Tibial artery (tissue), 4 donors: ENCODE data around the gene ALDH1A3.

ENCODE experiments used
- DNase-seq, 2 donors: peaks; one replicate each; pipeline ENCODE4 v3.0.0-alpha.2; 2019
- H3K27ac ChIP-seq, 2 donors: fragments of 200-600 bp; sonication (generic) in 1 of 2; 1 replicate in 1 of 2; 2 replicates in 1 of 2; pipeline ENCODE4 v1.5.1; 2018 to 2019; ENCODE audit warnings: mild to moderate bottlenecking in 1 of 2
- H3K27me3 ChIP-seq, 2 donors: fragments of 200-600 bp; sonication (generic) in 1 of 2; one replicate each; pipeline versions ENCODE4 v1.5.1 to v1.6.0; 2016 to 2019
- H3K36me3 ChIP-seq, 3 donors: fragments of 200-600 bp; sonication (generic) in 2 of 3; one replicate each; pipeline ENCODE4 v1.5.1; 2016 to 2019; ENCODE audit warnings: mild to moderate bottlenecking in 2 of 3
- H3K4me1 ChIP-seq, 4 donors: fragments of 200-600 bp; sonication (generic) in 2 of 4; 1 replicate in 3 of 4; 2 replicates in 1 of 4; pipeline ENCODE4 v1.5.1; 2016 to 2019
- H3K4me3 ChIP-seq, 2 donors: fragments of 200-600 bp; sonication (generic) in 1 of 2; 1 replicate in 1 of 2; 2 replicates in 1 of 2; pipeline ENCODE4 v1.5.1; 2018 to 2019; ENCODE audit warnings: mild to moderate bottlenecking in 2 of 2
- H3K9me3 ChIP-seq, 3 donors: fragments of 200-600 bp; sonication (generic) in 1 of 3; one replicate each; pipeline ENCODE4 v1.5.1; 2016 to 2019
- intact Hi-C: fragments of 100-400 bp; cut with DNase I; formaldehyde crosslinking; loops from one replicate; pipeline ENCODE4 v1.15.0; 2023; ENCODE audit warnings: low total_unique reads
- TF ChIP-seq, protein P1 (sequence below), 2 experiments: fragments of 200-600 bp in 1 of 2; fragments of 450-650 bp in 1 of 2; IDR thresholded peaks; one replicate each; pipeline ENCODE4 v1.5.1; 2017 to 2019; ENCODE audit warnings: antibody characterized with exemption in 2 of 2, mild to moderate bottlenecking in 1 of 2, moderate library complexity in 1 of 2

Gene ALDH1A3

DNA sequence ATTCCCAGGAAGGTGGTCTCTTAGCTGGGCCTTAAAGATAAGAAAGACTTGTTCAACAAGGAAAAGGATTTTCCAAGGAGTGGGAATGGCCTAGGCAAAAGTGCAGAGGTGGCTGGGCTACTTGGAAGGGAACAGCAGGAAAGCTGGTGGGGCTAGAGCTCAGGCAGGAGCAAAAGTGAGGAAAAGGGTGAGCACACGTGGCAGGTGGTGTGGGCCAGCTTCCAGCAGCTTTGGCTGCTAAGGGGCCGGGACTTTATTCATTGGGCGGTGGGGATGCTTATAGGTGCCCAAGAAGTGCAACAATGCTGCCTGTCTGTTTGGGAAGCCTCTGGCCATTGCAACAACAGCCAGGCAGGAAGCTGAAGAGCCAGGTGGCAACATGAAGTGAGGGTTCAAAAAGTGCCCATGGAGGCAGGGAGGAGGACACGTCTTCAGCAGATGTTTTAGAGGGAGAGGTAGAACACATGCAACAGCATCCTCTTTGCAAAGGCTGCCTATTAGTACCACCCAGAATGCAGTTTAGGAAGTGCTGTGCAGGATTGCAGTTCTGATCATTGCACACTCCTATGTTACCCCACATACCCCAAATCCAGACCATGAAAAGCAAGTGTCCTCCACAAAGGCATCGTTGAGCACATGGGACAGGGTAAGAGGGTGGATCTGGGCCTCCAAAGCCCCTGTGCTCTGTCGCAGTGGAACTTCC, 13.8 kb downstream of the ALDH1A3 start:
- H3K36me3 ChIP-seq: no peaks in the 10 kb centered on the region
- intact Hi-C loops: no loop called here
- H3K27me3 ChIP-seq: peaks cover 0 to 8% of the 10 kb centered on the region in 2 donors
- TF ChIP-seq, protein P1, sequence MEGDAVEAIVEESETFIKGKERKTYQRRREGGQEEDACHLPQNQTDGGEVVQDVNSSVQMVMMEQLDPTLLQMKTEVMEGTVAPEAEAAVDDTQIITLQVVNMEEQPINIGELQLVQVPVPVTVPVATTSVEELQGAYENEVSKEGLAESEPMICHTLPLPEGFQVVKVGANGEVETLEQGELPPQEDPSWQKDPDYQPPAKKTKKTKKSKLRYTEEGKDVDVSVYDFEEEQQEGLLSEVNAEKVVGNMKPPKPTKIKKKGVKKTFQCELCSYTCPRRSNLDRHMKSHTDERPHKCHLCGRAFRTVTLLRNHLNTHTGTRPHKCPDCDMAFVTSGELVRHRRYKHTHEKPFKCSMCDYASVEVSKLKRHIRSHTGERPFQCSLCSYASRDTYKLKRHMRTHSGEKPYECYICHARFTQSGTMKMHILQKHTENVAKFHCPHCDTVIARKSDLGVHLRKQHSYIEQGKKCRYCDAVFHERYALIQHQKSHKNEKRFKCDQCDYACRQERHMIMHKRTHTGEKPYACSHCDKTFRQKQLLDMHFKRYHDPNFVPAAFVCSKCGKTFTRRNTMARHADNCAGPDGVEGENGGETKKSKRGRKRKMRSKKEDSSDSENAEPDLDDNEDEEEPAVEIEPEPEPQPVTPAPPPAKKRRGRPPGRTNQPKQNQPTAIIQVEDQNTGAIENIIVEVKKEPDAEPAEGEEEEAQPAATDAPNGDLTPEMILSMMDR (IDR thresholded peaks at IDR 0.05): no peak
- H3K4me1 ChIP-seq: peaks cover 0 to 30% (median 20%) of the 10 kb centered on the region in 4 donors
- H3K9me3 ChIP-seq: no peaks in the 10 kb centered on the region
- H3K27ac ChIP-seq: peak overlapping the region in 1 of 2 donors; percentile 1
- H3K4me3 ChIP-seq: no peak overlapping the region
- no peak for DNase-seq

DNA sequence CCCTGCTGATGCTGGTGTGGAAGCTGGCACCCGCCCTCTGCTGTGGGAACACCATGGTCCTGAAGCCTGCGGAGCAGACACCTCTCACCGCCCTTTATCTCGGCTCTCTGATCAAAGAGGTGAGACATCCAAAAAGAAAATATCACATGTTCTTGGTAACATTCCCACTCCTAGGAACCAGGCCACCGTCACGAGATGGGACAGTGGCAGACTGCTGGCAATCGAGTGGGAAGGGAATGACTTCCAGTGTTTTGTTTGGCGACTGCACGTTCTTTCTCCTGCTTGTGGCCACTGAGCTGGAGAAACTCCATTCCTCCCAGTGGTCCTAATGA, 14.3 kb downstream of the ALDH1A3 start:
- peak in 1 of 2 donors; percentile 75 for DNase-seq
- no peak overlapping the region for H3K4me3 ChIP-seq
- H3K4me1 ChIP-seq: peaks cover 0 to 27% (median 17%) of the 10 kb centered on the region in 4 donors
- H3K9me3 ChIP-seq: no peaks in the 10 kb centered on the region
- H3K36me3 ChIP-seq: no peaks in the 10 kb centered on the region
- TF ChIP-seq, protein P1 (IDR thresholded peaks at IDR 0.05): no peak
- peak overlapping the region in 1 of 2 donors; percentile 1 for H3K27ac ChIP-seq
- peaks cover 0 to 12% of the 10 kb centered on the region in 2 donors for H3K27me3 ChIP-seq
- intact Hi-C loops: no loop called here

DNA sequence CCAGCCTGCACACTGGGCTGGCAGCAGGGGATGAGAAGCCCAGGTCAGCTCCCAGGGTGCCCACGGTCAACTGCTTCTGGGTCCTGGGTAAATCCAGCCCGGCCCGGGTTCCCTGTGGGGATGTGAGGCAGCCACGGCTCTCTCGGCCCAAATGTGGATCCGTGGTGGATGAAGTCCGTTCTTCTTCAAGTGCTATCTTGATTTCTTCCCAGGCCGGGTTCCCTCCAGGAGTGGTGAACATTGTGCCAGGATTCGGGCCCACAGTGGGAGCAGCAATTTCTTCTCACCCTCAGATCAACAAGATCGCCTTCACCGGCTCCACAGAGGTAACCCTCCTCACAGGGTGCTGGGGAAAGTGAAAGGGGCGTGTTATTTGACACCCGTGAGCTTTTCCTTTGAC, 16.1 kb downstream of the ALDH1A3 start:
- H3K27me3 ChIP-seq: peaks cover 0 to 19% of the 10 kb centered on the region in 2 donors
- intact Hi-C loops: no loop called here
- TF ChIP-seq, protein P1 (IDR thresholded peaks at IDR 0.05): no peak

DNA sequence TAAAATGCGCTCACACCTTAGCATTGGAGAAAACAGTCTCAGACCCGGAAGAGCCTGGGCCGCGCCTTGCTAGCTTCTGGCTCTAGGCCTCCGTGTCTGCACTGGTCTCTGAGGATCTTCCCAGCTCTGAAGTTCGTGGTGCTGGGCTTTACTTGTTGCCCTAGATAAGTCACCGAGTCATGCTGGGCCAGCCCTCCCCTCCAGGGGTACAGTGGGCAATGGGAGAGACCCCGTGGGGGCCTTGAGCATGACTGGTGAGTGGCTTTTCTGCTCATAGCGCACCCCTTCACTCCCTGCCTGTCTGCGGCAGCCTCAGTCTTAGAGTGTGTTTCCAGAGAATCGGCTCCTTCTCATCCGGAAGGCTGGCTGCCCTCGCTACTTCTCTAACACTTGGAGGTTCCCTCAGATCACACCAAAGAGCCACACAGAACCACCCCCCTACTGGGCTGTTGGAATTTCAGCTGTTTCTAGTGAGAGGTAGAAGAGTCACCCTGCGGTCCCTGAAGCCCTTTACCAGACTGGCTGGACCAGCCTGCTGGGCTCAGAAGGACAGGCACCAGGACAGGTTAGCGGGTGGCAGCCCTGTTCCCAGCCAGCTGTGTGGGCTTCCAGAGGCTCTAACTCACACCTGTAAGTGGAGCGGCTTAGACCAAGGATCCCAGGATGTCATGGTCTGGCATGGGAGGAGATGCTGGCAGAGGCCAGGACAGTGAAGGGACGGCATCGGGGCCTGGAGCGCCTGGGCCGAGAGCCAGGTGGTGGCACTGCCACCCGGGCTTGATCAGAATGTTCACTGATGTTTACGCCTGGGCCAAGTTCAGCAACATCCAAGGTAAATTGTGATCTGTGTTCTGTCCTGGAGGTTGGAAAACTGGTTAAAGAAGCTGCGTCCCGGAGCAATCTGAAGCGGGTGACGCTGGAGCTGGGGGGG, 17.9 kb downstream of the ALDH1A3 start:
- no peak for DNase-seq
- Histone ChIP-seq H3K4me1 (peaks cover 0 to 33% (median 18%) of the 10 kb centered on the region in 4 donors), H3K27me3 (peaks cover 0 to 19% of the 10 kb centered on the region in 2 donors), H3K9me3 (no peaks in the 10 kb centered on the region), H3K4me3 (no peak overlapping the region), H3K36me3 (no peaks in the 10 kb centered on the region), H3K27ac (no peak overlapping the region)
- TF ChIP-seq, protein P1 (IDR thresholded peaks at IDR 0.05): no peak
- intact Hi-C loops: no loop called here

More for the DNA sequence above, 16.1 kb downstream of the ALDH1A3 start:
- Histone ChIP-seq H3K27ac (no peak overlapping the region), H3K4me1 (peaks cover 0 to 18% (median 10%) of the 10 kb centered on the region in 4 donors), H3K9me3 (no peaks in the 10 kb centered on the region), H3K36me3 (no peaks in the 10 kb centered on the region), H3K4me3 (no peak overlapping the region)
- no peak for DNase-seq

DNA sequence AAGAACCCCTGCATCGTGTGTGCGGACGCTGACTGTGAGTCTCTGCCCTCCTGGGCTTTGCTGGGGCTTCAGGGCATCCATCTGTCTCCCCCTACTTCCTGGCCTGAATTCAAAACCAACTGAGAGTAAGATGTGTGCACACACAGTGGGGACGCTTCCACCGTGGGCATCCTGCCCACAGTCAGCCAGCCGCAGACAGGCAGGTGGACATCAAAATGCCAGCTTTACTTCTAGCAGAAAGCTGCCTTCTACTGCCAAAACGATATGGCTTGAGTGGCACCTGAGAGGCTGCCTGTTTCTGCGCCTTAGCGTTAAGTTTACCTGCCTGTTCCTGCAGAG, 18.5 kb downstream of the ALDH1A3 start:
- H3K4me1 ChIP-seq: peaks cover 0 to 38% (median 18%) of the 10 kb centered on the region in 4 donors
- H3K9me3 ChIP-seq: no peaks in the 10 kb centered on the region
- no peak overlapping the region for H3K27ac ChIP-seq
- DNase-seq: no peak
- peaks cover 0 to 19% of the 10 kb centered on the region in 2 donors for H3K27me3 ChIP-seq
- intact Hi-C loops: no loop called here
- H3K36me3 ChIP-seq: no peaks in the 10 kb centered on the region
- no peak overlapping the region for H3K4me3 ChIP-seq
- TF ChIP-seq, protein P1 (IDR thresholded peaks at IDR 0.05): no peak
